ENCODE results near the gene NEGR1. TPM values are rescaled to one million over a fixed set of nuclear protein-coding genes. Genes with fewer than 3 reads are reported as not detected.
A peak's percentile ranks its signal among the peaks of the same experiment; 100 is the strongest.

Gene NEGR1
- total RNA-seq, 1 experiment from 2014 or later = 2.9 TPM

DNA sequence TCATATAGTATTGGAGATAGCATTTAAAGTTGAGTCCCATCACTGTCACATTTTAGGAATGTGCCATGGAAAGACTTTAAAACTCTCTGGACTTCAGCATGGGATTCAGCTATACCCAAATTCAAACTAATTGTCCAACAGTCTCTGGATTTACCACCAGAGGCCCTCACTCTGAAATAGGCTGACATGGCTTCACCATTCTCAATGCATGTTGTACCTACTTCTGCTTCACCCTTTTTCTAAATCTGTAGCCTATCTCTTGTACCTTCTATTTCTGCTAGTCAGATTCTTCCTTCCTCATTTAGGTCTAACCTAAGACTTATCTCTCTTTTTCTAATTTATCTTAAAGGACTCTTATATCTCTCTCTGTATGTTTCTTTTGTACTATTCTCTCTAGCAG lies 688.8 kb downstream of the NEGR1 start:
- Mint-ChIP-seq H3K9me3 (no peaks in the 10 kb centered on the region), H3K27me3 (ENCODE audit: low read depth) (no peaks in the 10 kb centered on the region), H3K27ac (no peak overlapping the region), H3K4me1 (peaks cover 16% of the 10 kb centered on the region), H3K36me3 (no peaks in the 10 kb centered on the region), H3K4me3 (no peak overlapping the region)
- ATAC-seq (peak; percentile 75), DNase-seq (ENCODE audit: low spot score) (no peak)
- CTCF ChIA-PET = interaction anchor here (0.6 to 1.5 kb wide), 2 partner anchors 37 to 444 kb away, joined by 3 to 9 read pairs; no protein-coding TSS in a partner anchor
- POLR2A ChIA-PET = no interaction called here
- TF ChIP-seq, protein P1, sequence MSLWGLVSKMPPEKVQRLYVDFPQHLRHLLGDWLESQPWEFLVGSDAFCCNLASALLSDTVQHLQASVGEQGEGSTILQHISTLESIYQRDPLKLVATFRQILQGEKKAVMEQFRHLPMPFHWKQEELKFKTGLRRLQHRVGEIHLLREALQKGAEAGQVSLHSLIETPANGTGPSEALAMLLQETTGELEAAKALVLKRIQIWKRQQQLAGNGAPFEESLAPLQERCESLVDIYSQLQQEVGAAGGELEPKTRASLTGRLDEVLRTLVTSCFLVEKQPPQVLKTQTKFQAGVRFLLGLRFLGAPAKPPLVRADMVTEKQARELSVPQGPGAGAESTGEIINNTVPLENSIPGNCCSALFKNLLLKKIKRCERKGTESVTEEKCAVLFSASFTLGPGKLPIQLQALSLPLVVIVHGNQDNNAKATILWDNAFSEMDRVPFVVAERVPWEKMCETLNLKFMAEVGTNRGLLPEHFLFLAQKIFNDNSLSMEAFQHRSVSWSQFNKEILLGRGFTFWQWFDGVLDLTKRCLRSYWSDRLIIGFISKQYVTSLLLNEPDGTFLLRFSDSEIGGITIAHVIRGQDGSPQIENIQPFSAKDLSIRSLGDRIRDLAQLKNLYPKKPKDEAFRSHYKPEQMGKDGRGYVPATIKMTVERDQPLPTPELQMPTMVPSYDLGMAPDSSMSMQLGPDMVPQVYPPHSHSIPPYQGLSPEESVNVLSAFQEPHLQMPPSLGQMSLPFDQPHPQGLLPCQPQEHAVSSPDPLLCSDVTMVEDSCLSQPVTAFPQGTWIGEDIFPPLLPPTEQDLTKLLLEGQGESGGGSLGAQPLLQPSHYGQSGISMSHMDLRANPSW (CRISPR knock-in tag; conservative IDR thresholded peaks at IDR 0.05; ENCODE audit: low read depth) = no peak

DNA sequence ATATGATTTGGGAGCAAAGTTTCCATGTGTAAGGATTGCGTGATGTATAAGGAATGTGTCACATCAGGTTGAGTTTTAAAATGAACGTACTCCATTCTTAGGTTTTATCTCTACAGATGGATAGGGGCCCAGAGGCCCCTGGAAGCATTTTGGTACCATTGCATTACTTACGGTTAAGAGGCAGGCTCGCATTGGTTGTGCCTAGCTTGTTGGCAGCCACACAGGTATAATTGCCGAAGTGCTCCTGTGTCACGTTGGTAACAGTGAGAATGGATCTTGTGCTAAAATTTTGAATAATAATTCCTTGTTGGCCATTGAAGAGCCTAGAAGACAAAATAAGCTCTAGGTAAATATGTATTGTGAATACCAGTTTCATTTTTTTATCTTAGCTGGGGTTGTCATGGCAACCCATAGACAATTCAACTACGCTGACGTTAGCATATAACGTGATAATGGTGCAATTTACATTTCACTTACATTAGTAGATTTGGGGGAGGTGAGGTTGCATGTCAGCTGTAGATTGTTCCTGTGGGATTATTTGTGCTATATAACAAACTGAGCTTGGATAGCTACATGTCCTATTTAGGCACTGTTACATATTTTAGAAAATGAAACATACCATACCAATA lies 689.6 kb downstream of the NEGR1 start:
- no peak for DNase-seq (ENCODE audit: low spot score)
- ChIA-PET POLR2A (no interaction called here), CTCF (interaction anchor here (0.6 to 1.5 kb wide), 2 partner anchors 38 to 445 kb away, joined by 3 to 9 read pairs; no protein-coding TSS in a partner anchor)
- H3K4me3 Mint-ChIP-seq = no peak overlapping the region
- peaks cover 16% of the 10 kb centered on the region for H3K4me1 Mint-ChIP-seq
- peak; percentile 67 for ATAC-seq
- no peaks in the 10 kb centered on the region for H3K27me3 Mint-ChIP-seq (ENCODE audit: low read depth)
- TF ChIP-seq, protein P2, sequence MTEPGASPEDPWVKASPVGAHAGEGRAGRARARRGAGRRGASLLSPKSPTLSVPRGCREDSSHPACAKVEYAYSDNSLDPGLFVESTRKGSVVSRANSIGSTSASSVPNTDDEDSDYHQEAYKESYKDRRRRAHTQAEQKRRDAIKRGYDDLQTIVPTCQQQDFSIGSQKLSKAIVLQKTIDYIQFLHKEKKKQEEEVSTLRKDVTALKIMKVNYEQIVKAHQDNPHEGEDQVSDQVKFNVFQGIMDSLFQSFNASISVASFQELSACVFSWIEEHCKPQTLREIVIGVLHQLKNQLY (CRISPR knock-in tag; IDR thresholded peaks at IDR 0.05) = no peak
- TF ChIP-seq, protein P3, sequence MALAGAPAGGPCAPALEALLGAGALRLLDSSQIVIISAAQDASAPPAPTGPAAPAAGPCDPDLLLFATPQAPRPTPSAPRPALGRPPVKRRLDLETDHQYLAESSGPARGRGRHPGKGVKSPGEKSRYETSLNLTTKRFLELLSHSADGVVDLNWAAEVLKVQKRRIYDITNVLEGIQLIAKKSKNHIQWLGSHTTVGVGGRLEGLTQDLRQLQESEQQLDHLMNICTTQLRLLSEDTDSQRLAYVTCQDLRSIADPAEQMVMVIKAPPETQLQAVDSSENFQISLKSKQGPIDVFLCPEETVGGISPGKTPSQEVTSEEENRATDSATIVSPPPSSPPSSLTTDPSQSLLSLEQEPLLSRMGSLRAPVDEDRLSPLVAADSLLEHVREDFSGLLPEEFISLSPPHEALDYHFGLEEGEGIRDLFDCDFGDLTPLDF (CRISPR knock-in tag; IDR thresholded peaks at IDR 0.05) = no peak
- no peak for TF ChIP-seq SP1 (CRISPR knock-in tag; conservative IDR thresholded peaks at IDR 0.05)
- no peak for TF ChIP-seq CBFB (CRISPR knock-in tag; IDR thresholded peaks at IDR 0.05; ENCODE audit: low read depth)
- no peak for TF ChIP-seq EMX1 (CRISPR knock-in tag; IDR thresholded peaks at IDR 0.05)
- TF ChIP-seq, protein P4, sequence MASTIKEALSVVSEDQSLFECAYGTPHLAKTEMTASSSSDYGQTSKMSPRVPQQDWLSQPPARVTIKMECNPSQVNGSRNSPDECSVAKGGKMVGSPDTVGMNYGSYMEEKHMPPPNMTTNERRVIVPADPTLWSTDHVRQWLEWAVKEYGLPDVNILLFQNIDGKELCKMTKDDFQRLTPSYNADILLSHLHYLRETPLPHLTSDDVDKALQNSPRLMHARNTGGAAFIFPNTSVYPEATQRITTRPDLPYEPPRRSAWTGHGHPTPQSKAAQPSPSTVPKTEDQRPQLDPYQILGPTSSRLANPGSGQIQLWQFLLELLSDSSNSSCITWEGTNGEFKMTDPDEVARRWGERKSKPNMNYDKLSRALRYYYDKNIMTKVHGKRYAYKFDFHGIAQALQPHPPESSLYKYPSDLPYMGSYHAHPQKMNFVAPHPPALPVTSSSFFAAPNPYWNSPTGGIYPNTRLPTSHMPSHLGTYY (CRISPR knock-in tag; IDR thresholded peaks at IDR 0.05) = no peak
- TF ChIP-seq, protein P5, sequence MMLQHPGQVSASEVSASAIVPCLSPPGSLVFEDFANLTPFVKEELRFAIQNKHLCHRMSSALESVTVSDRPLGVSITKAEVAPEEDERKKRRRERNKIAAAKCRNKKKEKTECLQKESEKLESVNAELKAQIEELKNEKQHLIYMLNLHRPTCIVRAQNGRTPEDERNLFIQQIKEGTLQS (CRISPR knock-in tag; conservative IDR thresholded peaks at IDR 0.05) = no peak
- no peak for TF ChIP-seq HMGA2 (CRISPR knock-in tag; IDR thresholded peaks at IDR 0.05)
- TF ChIP-seq TEAD4 (CRISPR knock-in tag; IDR thresholded peaks at IDR 0.05) = no peak
- TF ChIP-seq NR2C2 (CRISPR knock-in tag; IDR thresholded peaks at IDR 0.05) = no peak
- H3K36me3 Mint-ChIP-seq = no peaks in the 10 kb centered on the region
- H3K9me3 Mint-ChIP-seq = no peaks in the 10 kb centered on the region
- H3K27ac Mint-ChIP-seq = 0 out of 2 replicates have a peak overlapping the region, but pooled peaks have one; percentile 40

DNA sequence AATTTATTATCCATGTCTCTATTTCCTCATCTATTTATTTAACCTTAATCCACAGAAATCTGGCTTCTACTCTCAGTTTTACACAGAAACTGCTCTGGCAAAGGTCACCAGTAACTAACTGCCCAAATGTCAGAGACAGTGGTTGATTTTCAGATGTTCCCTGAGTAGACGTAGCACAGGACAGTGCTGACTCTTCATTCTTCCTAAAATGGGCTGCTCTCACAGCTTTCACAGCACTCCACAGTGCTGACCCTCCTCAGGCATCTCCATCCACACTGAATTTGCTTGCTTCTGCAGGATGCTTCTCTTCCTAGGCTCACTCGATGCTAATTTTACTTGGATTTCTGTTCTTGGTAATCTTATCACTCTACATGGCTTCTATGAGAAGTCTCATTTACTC lies 693.3 kb downstream of the NEGR1 start:
- CTCF ChIA-PET = interaction anchor here (0.6 to 0.8 kb wide), 2 partner anchors 13 to 33 kb away, joined by 4 read pairs; no protein-coding TSS in a partner anchor
- Mint-ChIP-seq H3K9me3 (no peaks in the 10 kb centered on the region), H3K4me1 (peaks cover 23% of the 10 kb centered on the region), H3K27me3 (ENCODE audit: low read depth) (no peaks in the 10 kb centered on the region), H3K36me3 (no peaks in the 10 kb centered on the region), H3K4me3 (no peak overlapping the region), H3K27ac (no peak overlapping the region; the same call in 1 of the 2 replicates)
- POLR2A ChIA-PET = interaction anchor here (0.5 kb wide), 1 partner anchor 363 kb away, joined by 3 read pairs; no protein-coding TSS in a partner anchor
- TF ChIP-seq, protein P4 (CRISPR knock-in tag; IDR thresholded peaks at IDR 0.05) = no peak
- TF ChIP-seq SP1 (CRISPR knock-in tag; conservative IDR thresholded peaks at IDR 0.05) (no peak), HMGA2 (CRISPR knock-in tag; IDR thresholded peaks at IDR 0.05) (no peak), JUN (CRISPR knock-in tag; IDR thresholded peaks at IDR 0.05) (no peak), FOXJ3 (CRISPR knock-in tag; IDR thresholded peaks at IDR 0.05; ENCODE audit: borderline replicate concordance) (no peak), ZNF138 (CRISPR knock-in tag; conservative IDR thresholded peaks at IDR 0.05) (no peak), JAZF1 (CRISPR knock-in tag; IDR thresholded peaks at IDR 0.05) (no peak)
- TF ChIP-seq, protein P6, sequence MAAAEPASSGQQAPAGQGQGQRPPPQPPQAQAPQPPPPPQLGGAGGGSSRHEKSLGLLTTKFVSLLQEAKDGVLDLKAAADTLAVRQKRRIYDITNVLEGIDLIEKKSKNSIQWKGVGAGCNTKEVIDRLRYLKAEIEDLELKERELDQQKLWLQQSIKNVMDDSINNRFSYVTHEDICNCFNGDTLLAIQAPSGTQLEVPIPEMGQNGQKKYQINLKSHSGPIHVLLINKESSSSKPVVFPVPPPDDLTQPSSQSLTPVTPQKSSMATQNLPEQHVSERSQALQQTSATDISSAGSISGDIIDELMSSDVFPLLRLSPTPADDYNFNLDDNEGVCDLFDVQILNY (CRISPR knock-in tag; IDR thresholded peaks at IDR 0.05) = no peak
- TF ChIP-seq, protein P7, sequence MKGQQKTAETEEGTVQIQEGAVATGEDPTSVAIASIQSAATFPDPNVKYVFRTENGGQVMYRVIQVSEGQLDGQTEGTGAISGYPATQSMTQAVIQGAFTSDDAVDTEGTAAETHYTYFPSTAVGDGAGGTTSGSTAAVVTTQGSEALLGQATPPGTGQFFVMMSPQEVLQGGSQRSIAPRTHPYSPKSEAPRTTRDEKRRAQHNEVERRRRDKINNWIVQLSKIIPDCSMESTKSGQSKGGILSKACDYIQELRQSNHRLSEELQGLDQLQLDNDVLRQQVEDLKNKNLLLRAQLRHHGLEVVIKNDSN (CRISPR knock-in tag; IDR thresholded peaks at IDR 0.05) = no peak
- TF ChIP-seq, protein P5 (CRISPR knock-in tag; conservative IDR thresholded peaks at IDR 0.05) = no peak
- no peak for DNase-seq (ENCODE audit: low spot score)
- ATAC-seq = no peak
